NCI-H1930 (cell line): ENCODE data around the gene ARPP21.
"Not testable (repeated sequence)": the region's sequence is repeated elsewhere in the genome, so short reads cannot be mapped to it uniquely, and the experiment has no call there.

Experiments used
- DNase-seq, 2 experiments: peaks; one replicate each; lab custom pipeline; 2025; lab: John Stamatoyannopoulos, UW

ARPP21 gene

GRCh38 chr3:35639254-35640186 is at the start of gene ARPP21:
Gene ARPP21 (plus strand): TSS chr3:35639525. CDS start chr3:35681752, 42,227 bp downstream.
- DNase-seq: no peak

GRCh38 chr3:35592589-35593295 is 46.6 kb upstream of the ARPP21 start:
- no peak for DNase-seq

GRCh38 chr3:35594739-35595138 is 44.6 kb upstream of the ARPP21 start:
- DNase-seq: no peak

- no peak for DNase-seq
Observed at GRCh38 chr3:35596335-35596995, 42.9 kb upstream of the ARPP21 start.

GRCh38 chr3:35597490-35597889 is 41.8 kb upstream of the ARPP21 start:
- DNase-seq: no peak

GRCh38 chr3:35598804-35599203 is 40.5 kb upstream of the ARPP21 start:
- DNase-seq: no peak

- no peak for DNase-seq
Observed at GRCh38 chr3:35601959-35602358, 37.4 kb upstream of the ARPP21 start.

GRCh38 chr3:35602395-35602936 is 36.9 kb upstream of the ARPP21 start:
- no peak for DNase-seq

GRCh38 chr3:35616346-35616745 is 23.0 kb upstream of the ARPP21 start:
- no peak for DNase-seq

GRCh38 chr3:35617370-35617769 is 22.0 kb upstream of the ARPP21 start:
- no peak for DNase-seq

GRCh38 chr3:35620238-35620637 is 19.1 kb upstream of the ARPP21 start:
- DNase-seq: not testable (repeated sequence)

- DNase-seq: no peak
Observed at GRCh38 chr3:35624698-35625097, 14.6 kb upstream of the ARPP21 start.

GRCh38 chr3:35633332-35634124 is 5.8 kb upstream of the ARPP21 start:
- no peak for DNase-seq

- no peak for DNase-seq
Observed at GRCh38 chr3:35635407-35635806, 3.9 kb upstream of the ARPP21 start.

- DNase-seq: no peak
Observed at GRCh38 chr3:35635926-35636683, 3.2 kb upstream of the ARPP21 start.

- no peak for DNase-seq
Observed at GRCh38 chr3:35638251-35638979, 910 bp upstream of the ARPP21 start.

GRCh38 chr3:35638980-35639253 is 408 bp upstream of the ARPP21 start:
- DNase-seq: no peak

GRCh38 chr3:35640190-35641165 is 1.2 kb downstream of the ARPP21 start:
- DNase-seq: no peak

- no peak for DNase-seq
Observed at GRCh38 chr3:35641331-35641730, 2.0 kb downstream of the ARPP21 start.
